Choroid plexus epithelial cell (primary cell): ENCODE measurements around the gene RALGAPA2.

ENCODE experiments used
- DNase-seq: peaks from one replicate; pipeline ENCODE4 v3.0.0-alpha.2; 2010; ENCODE audit warnings: low read depth
- H3K4me3 ChIP-seq: 2 replicates; pipeline ENCODE4 v1.5.1; 2011; ENCODE audit warnings: low read depth, mild to moderate bottlenecking, control low read depth, low read length, moderate library complexity
- CTCF ChIP-seq: conservative IDR thresholded peaks from 2 replicates; pipeline ENCODE4 v1.5.1; 2011; ENCODE audit warnings: low read depth, mild to moderate bottlenecking, control low read depth, inconsistent platforms, low read length, moderate library complexity

Gene RALGAPA2

DNA sequence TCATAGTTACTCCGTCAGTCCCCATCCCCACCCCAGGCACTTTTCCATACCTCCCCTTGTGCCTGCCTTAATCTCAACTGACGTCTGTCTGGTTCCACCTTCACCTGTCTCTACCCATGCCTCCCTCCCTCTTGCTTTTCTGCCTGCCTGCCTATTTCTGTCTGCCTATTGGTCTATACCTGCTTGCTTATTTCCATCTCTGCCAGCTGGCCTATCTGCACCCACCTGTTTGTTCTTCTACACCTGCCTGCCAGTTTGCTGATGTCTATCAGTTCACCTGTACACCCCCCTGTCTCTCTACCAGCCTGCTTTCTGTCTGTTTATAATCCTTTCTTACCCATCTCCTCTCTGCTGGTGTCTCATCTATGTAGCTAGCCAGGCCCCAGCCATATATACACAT lies 87.5 kb downstream of the RALGAPA2 start:
- TF ChIP-seq CTCF: no peak
- no peak for DNase-seq
- no peak overlapping the region for H3K4me3 ChIP-seq

- TF ChIP-seq CTCF: no peak
- no peak overlapping the region for H3K4me3 ChIP-seq
- no peak for DNase-seq
Measured at GRCh38 chr20:20621195-20621594, 91.2 kb downstream of the RALGAPA2 start.

GRCh38 chr20:20614391-20614790 lies 98.1 kb downstream of the RALGAPA2 start:
- DNase-seq: peak; percentile 57
- no peak for TF ChIP-seq CTCF
- no peak overlapping the region for H3K4me3 ChIP-seq

DNA sequence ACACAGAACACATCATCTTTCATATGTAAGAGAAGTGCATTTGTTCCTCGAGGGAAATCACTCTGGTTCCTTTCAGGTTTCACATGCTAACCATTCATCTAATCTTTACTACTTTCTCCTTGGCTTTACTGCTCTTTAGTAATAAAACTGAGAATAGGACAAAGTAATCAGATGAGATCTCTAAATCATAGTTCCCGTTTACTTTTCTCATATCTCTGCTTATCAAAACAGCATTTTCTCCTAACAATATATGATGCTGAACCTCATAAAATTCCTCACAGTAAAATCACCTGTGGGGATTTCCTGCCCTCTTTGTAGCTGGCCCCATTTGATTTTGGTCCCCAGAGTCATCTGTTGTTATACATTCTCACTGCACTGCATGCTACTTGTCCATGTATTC lies 100.2 kb downstream of the RALGAPA2 start:
- DNase-seq: no peak
- TF ChIP-seq CTCF: no peak
- no peak overlapping the region for H3K4me3 ChIP-seq

- no peak overlapping the region for H3K4me3 ChIP-seq
- no peak for DNase-seq
- no peak for TF ChIP-seq CTCF
Measured at GRCh38 chr20:20611167-20611566, 101.3 kb downstream of the RALGAPA2 start.

GRCh38 chr20:20609522-20609921 lies 102.9 kb downstream of the RALGAPA2 start:
- DNase-seq: no peak
- TF ChIP-seq CTCF: no peak
- H3K4me3 ChIP-seq: no peak overlapping the region

GRCh38 chr20:20608641-20609040 lies 103.8 kb downstream of the RALGAPA2 start:
- no peak overlapping the region for H3K4me3 ChIP-seq
- no peak for TF ChIP-seq CTCF
- DNase-seq: no peak
